Body of pancreas (tissue), 4 donors: ENCODE data around the gene FGF1. TPM values are rescaled to one million over a fixed set of nuclear protein-coding genes. Genes with fewer than 3 reads are reported as not detected.
A peak's percentile ranks its signal among the peaks of the same experiment; 100 is the strongest.

Source experiments
- ATAC-seq: fragments of 150-250 bp; one replicate; pipeline ENCODE4 v1.9.1; 2016
- DNase-seq, 4 donors: peaks; one replicate each; pipeline ENCODE4 v3.0.0-alpha.2; 2019
- H3K27ac ChIP-seq, 4 donors: fragments of 200-600 bp; sonication (generic); 1 replicate in 3 of 4; 2 replicates in 1 of 4; pipeline versions ENCODE4 v1.5.1 to v1.6.1; 2016 to 2019; ENCODE audit warnings: mild to moderate bottlenecking in 1 of 4, mixed read lengths in 1 of 4, moderate library complexity in 1 of 4
- H3K27me3 ChIP-seq, 2 donors: fragments of 200-600 bp; sonication (generic); one replicate each; pipeline ENCODE4 v1.6.0; 2016; ENCODE audit warnings: mild to moderate bottlenecking in 1 of 2
- H3K36me3 ChIP-seq, 2 donors: fragments of 200-600 bp; sonication (generic); replicated peaks in 1 of 2; 2 replicates each; pipeline ENCODE4 v1.5.1; 2016; ENCODE audit warnings: low read depth in 2 of 2; ENCODE audit not compliant: insufficient read depth in 1 of 2
- H3K4me1 ChIP-seq: fragments of 200-600 bp; sonication (generic); one replicate; pipeline ENCODE4 v1.6.0; 2016
- H3K4me3 ChIP-seq, 2 donors: fragments of 200-600 bp; sonication (generic); 1 replicate in 1 of 2; 2 replicates in 1 of 2; pipeline ENCODE4 v1.5.1; 2016 to 2019
- H3K9me3 ChIP-seq, 3 donors: fragments of 200-600 bp; sonication (generic); 1 replicate in 2 of 3; 2 replicates in 1 of 3; pipeline ENCODE4 v1.5.1; 2016
- POLR2A ChIP-seq, 3 donors: fragments of 450-650 bp; IDR thresholded peaks; one replicate each; pipeline ENCODE4 v1.6.1; 2016; ENCODE audit warnings: antibody characterized with exemption in 3 of 3, mild to moderate bottlenecking in 2 of 3
- WGBS, 2 donors: methylation state at CpG; one replicate each; pipeline ENCODE4 v1.1.5; 2017; 5-methylcytosine and 5-hydroxymethylcytosine counted together
- intact Hi-C: fragments of 100-400 bp; cut with DNase I; formaldehyde crosslinking; loops from one replicate; pipeline ENCODE4 v1.15.1; 2023
- total RNA-seq, 2 donors: library from RNA; depleted of rRNA; stranded (reverse); fragments of >200 nt; gene quantifications; one replicate each; pipeline ENCODE4 v1.1.0, GENCODE V29; 2016
- TF ChIP-seq, protein P1 (sequence below), 7 experiments: fragments of 450-650 bp in 4 of 7; fragments of 200-600 bp in 3 of 7; sonication (generic) in 3 of 7; IDR thresholded peaks; one replicate each; pipeline ENCODE4 v1.5.1; 2016 to 2019; ENCODE audit warnings: antibody characterized with exemption in 7 of 7

The FGF1 gene
- total RNA-seq, 2 donors from 2014 or later = 0.78 TPM; not detected in 1

DNA sequence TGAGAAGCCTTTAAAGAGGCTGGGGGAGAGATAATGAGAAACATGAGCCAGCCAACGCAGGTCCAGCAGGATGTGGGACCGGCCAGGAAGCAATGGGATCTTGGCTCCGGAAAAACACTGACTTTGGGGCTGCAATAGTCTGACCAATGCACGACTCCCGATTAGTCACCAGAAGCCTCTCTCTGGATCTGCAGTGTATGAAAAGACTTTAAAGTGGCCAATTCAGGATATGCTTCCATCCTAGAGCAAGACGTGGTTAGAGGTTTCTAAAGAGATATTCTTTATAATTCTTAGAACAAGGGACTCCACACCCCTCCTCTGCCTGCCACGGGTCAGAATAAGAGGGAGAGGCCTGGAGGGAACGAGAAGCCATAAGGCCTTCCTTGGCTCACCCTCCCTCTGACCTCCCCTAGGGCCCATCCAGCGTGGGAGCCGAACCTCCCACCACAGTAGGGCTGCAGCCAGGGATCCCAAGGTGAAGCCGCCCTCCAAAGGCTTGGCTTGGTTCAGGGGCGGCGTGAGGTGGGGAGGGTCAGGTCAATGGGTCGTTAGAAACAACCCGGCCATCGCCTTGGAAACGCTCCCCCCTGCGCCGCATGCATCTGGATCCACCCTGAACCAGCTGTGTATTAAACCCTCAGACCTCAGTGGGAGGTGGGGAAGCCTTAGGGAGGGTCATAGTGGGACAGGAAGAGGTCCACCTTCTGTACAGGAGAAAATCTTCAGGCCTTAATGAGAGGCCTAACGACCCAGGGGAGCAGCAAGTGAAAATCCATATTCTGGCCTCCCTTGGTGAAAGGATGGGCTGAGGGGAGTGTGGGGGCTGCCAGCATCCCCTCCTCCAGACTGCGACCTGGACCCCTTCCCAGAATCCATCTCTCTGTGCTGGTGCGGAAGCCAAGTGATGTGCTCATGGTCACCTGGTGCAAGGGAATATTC is 11.1 kb downstream of the FGF1 start:
- Histone ChIP-seq H3K9me3 (no peaks in the 10 kb centered on the region), H3K4me3 (no peak overlapping the region), H3K27ac (no peak overlapping the region), H3K4me1 (no peaks in the 10 kb centered on the region), H3K36me3 (no peaks in the 10 kb centered on the region), H3K27me3 (no peaks in the 10 kb centered on the region)
- TF ChIP-seq POLR2A (IDR thresholded peaks at IDR 0.05) = no peak
- intact Hi-C loops = no loop called here
- 75 to 78% methylated on average over 20 to 21 of the region's 22 CpGs for WGBS, 2 donors
- ATAC-seq (peak; percentile 48), DNase-seq (peak in 1 of 4 donors; percentile 29)

DNA sequence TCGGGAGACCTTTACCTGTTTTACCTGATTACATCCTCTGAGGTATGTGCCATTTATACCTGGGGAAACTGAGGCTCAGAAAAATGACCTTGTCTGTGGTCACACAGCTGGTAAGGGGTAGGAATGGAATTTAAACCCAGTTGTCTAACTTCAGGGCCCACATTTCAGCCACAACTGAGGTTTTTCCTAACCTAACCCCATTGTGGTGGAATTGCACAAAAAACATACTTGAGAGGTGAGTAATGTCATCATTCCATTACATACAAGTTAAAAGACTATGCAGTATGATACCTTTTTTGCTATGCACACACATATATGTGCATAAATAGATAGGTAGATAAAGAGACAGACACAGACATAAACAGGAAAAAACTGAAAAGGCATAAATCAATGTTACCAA is 14.1 kb downstream of the FGF1 start:
- H3K9me3 ChIP-seq = no peaks in the 10 kb centered on the region
- DNase-seq (no peak), ATAC-seq (no peak)
- intact Hi-C loops = no loop called here
- H3K4me3 ChIP-seq = no peak overlapping the region
- no peaks in the 10 kb centered on the region for H3K27me3 ChIP-seq
- no peaks in the 10 kb centered on the region for H3K4me1 ChIP-seq
- TF ChIP-seq, protein P1, sequence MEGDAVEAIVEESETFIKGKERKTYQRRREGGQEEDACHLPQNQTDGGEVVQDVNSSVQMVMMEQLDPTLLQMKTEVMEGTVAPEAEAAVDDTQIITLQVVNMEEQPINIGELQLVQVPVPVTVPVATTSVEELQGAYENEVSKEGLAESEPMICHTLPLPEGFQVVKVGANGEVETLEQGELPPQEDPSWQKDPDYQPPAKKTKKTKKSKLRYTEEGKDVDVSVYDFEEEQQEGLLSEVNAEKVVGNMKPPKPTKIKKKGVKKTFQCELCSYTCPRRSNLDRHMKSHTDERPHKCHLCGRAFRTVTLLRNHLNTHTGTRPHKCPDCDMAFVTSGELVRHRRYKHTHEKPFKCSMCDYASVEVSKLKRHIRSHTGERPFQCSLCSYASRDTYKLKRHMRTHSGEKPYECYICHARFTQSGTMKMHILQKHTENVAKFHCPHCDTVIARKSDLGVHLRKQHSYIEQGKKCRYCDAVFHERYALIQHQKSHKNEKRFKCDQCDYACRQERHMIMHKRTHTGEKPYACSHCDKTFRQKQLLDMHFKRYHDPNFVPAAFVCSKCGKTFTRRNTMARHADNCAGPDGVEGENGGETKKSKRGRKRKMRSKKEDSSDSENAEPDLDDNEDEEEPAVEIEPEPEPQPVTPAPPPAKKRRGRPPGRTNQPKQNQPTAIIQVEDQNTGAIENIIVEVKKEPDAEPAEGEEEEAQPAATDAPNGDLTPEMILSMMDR (IDR thresholded peaks at IDR 0.05) = no peak
- TF ChIP-seq POLR2A (IDR thresholded peaks at IDR 0.05) = no peak
- 59 to 68% methylated on average over 1 of the region's 1 CpG for WGBS, 2 donors
- H3K36me3 ChIP-seq = no peaks in the 10 kb centered on the region
- H3K27ac ChIP-seq = no peak overlapping the region

DNA sequence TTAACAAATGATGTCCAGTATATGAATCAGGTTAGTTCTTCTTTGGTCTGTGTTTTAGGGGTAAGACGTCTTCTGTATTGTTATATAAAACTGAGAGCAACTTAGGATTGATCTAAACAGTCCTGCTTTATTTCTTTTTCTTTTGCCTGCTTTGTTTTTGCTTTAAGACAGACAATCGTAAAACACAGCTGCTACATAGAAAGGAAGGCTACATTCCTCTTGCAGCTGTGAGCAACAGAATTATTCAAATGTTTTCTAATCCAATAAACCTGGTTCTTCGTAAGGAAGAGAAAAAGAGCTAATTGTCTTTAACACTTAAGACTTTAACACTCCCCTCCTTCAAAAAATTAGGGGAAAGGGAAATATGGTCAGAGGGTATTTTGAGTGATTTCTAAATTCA is 14.6 kb downstream of the FGF1 start:
- no peaks in the 10 kb centered on the region for H3K9me3 ChIP-seq
- no peaks in the 10 kb centered on the region for H3K36me3 ChIP-seq
- intact Hi-C loops = no loop called here
- WGBS, 2 donors = 60 to 71% methylated on average over 3 of the region's 3 CpGs
- no peak overlapping the region for H3K27ac ChIP-seq
- no peaks in the 10 kb centered on the region for H3K27me3 ChIP-seq
- no peaks in the 10 kb centered on the region for H3K4me1 ChIP-seq
- ATAC-seq = no peak
- no peak overlapping the region for H3K4me3 ChIP-seq
- TF ChIP-seq POLR2A (IDR thresholded peaks at IDR 0.05) = no peak
- TF ChIP-seq, protein P1 (IDR thresholded peaks at IDR 0.05) = no peak
- DNase-seq = no peak

DNA sequence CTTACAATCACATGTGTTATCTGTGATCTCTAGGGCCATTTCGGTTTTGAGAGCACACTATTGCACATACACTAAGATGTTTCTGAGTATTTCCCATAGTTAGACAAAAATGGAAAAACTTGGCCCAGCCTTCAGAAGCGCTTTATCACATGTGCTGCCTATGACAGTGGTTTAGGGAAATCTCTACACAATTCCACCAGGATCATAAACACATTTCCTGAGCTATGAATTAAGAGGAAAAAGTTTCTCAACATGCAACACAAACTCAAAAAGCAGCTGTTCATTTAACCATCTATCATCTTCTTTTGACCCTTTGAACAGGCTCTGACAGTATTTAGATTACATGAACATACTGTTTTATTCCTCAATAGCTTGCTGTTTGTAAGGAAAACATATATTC is 15.1 kb downstream of the FGF1 start:
- WGBS, 2 donors = 75 to 83% methylated on average over 2 of the region's 2 CpGs
- no peak for DNase-seq
- no peaks in the 10 kb centered on the region for H3K9me3 ChIP-seq
- ATAC-seq = no peak
- intact Hi-C loops = no loop called here
- no peak overlapping the region for H3K27ac ChIP-seq
- no peaks in the 10 kb centered on the region for H3K27me3 ChIP-seq
- H3K4me1 ChIP-seq = no peaks in the 10 kb centered on the region
- no peak overlapping the region for H3K4me3 ChIP-seq
- no peaks in the 10 kb centered on the region for H3K36me3 ChIP-seq
- TF ChIP-seq, protein P1 (IDR thresholded peaks at IDR 0.05) = no peak
- TF ChIP-seq POLR2A (IDR thresholded peaks at IDR 0.05) = no peak

DNA sequence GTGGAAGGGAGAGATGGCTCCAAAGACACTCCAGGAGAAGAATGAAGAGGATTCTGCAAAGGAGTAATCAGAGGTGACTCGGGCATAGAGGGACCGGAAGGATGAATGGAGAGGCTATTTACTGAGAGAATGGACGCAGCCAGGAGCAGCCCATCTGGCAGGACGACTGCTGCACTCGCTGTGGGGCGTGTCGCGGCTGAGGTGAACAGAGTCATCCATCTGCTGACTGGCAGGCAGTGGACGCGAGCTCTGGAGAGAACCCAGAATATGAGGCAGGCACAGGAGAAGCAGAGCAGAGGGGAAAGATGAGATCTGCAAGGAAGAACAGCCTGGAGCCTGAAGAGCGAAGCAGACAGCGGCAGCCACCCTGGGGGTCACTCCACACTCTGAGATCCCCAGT is 16.4 kb downstream of the FGF1 start:
- no peaks in the 10 kb centered on the region for H3K4me1 ChIP-seq
- H3K36me3 ChIP-seq = no peaks in the 10 kb centered on the region
- no peaks in the 10 kb centered on the region for H3K27me3 ChIP-seq
- WGBS, 2 donors = 65 to 68% methylated on average over 12 of the region's 12 CpGs
- intact Hi-C loops = no loop called here
- ATAC-seq (no peak), DNase-seq (peak in 1 of 4 donors; percentile 15)
- H3K9me3 ChIP-seq = no peaks in the 10 kb centered on the region
- TF ChIP-seq, protein P1 (IDR thresholded peaks at IDR 0.05) = no peak
- TF ChIP-seq POLR2A (IDR thresholded peaks at IDR 0.05) = no peak
- no peak overlapping the region for H3K27ac ChIP-seq
- no peak overlapping the region for H3K4me3 ChIP-seq
